Measurements from ENCODE around the gene EMC10.

GRCh38 chr19:50478901-50479715 is 2.8 kb downstream of the EMC10 start:
- TF ChIP-seq CTCF (IDR thresholded peaks at IDR 0.05; ENCODE audit: insufficient read depth, low read length) (peak; percentile 10), POLR2AphosphoS5 (IDR thresholded peaks at IDR 0.05; ENCODE audit: low read depth) (no peak), GABPA (IDR thresholded peaks at IDR 0.05; ENCODE audit: low read depth) (no peak), REST (IDR thresholded peaks at IDR 0.05; ENCODE audit: insufficient replicate concordance, low read depth) (no peak), SPI1 (IDR thresholded peaks at IDR 0.05; ENCODE audit: borderline replicate concordance, low read depth) (no peak)

All from HL-60 (cell line).